ENCODE results near the gene SKA2. TPM values are rescaled to one million over a fixed set of nuclear protein-coding genes. Genes with fewer than 3 reads are reported as not detected.
"Not testable (repeated sequence)": the region's sequence is repeated elsewhere in the genome, so short reads cannot be mapped to it uniquely, and the experiment has no call there.

SKA2 gene
- total RNA-seq, 1 experiment from 2014 or later = 57.5 TPM

- ChIA-PET POLR2A (no interaction called here), CTCF (no interaction called here)
- Mint-ChIP-seq H3K9me3 (ENCODE audit: unreplicated experiment) (no peaks in the 10 kb centered on the region), H3K27ac (ENCODE audit: low read depth, unreplicated experiment) (no peak overlapping the region), H3K27me3 (ENCODE audit: insufficient read depth, unreplicated experiment) (no peaks in the 10 kb centered on the region), H3K4me3 (ENCODE audit: unreplicated experiment) (no peak overlapping the region), H3K36me3 (ENCODE audit: insufficient read depth, unreplicated experiment) (peaks cover 6% of the 10 kb centered on the region), H3K4me1 (ENCODE audit: insufficient read depth, unreplicated experiment) (peaks cover 7% of the 10 kb centered on the region)
- intact Hi-C loops (cut with micrococcal nuclease) = no loop called here
- no peak for DNase-seq (ENCODE audit: unreplicated experiment)
- BruUV-seq (replicated peaks) = no TSS peak
- TF ChIP-seq CTCF (IDR thresholded peaks at IDR 0.05; ENCODE audit: unreplicated experiment) = no peak
Measured at GRCh38 chr17:59181481-59181880, 26.5 kb upstream of the SKA2 start.

- no peak overlapping the region for H3K27ac Mint-ChIP-seq (ENCODE audit: low read depth, unreplicated experiment)
- no peaks in the 10 kb centered on the region for H3K27me3 Mint-ChIP-seq (ENCODE audit: insufficient read depth, unreplicated experiment)
- no peak overlapping the region for H3K4me3 Mint-ChIP-seq (ENCODE audit: unreplicated experiment)
- ChIA-PET POLR2A (interaction anchor here (1.5 kb wide), 1 partner anchor 20 kb away, joined by 4 read pairs; no protein-coding TSS in a partner anchor), CTCF (interaction anchor here (0.6 kb wide), 1 partner anchor 56 kb away, joined by 3 read pairs; no protein-coding TSS in a partner anchor)
- DNase-seq (ENCODE audit: unreplicated experiment) = no peak
- H3K4me1 Mint-ChIP-seq (ENCODE audit: insufficient read depth, unreplicated experiment) = peaks cover 7% of the 10 kb centered on the region
- BruUV-seq (replicated peaks) = no TSS peak
- intact Hi-C loops (cut with micrococcal nuclease) = no loop called here
- TF ChIP-seq CTCF (IDR thresholded peaks at IDR 0.05; ENCODE audit: unreplicated experiment) = no peak
- peaks cover 6% of the 10 kb centered on the region for H3K36me3 Mint-ChIP-seq (ENCODE audit: insufficient read depth, unreplicated experiment)
- no peaks in the 10 kb centered on the region for H3K9me3 Mint-ChIP-seq (ENCODE audit: unreplicated experiment)
Measured at GRCh38 chr17:59180626-59181025, 25.6 kb upstream of the SKA2 start.

- CTCF ChIA-PET = interaction anchor here (0.6 kb wide), 1 partner anchor 10 kb away, joined by 3 read pairs; no protein-coding TSS in a partner anchor
- intact Hi-C loops (cut with micrococcal nuclease); H3K36me3 Mint-ChIP-seq (ENCODE audit: insufficient read depth, unreplicated experiment); BruUV-seq (replicated peaks); H3K4me3 Mint-ChIP-seq (ENCODE audit: unreplicated experiment); H3K9me3 Mint-ChIP-seq (ENCODE audit: unreplicated experiment); DNase-seq (ENCODE audit: unreplicated experiment); H3K4me1 Mint-ChIP-seq (ENCODE audit: insufficient read depth, unreplicated experiment); H3K27me3 Mint-ChIP-seq (ENCODE audit: insufficient read depth, unreplicated experiment); H3K27ac Mint-ChIP-seq (ENCODE audit: low read depth, unreplicated experiment): not testable (repeated sequence)
- POLR2A ChIA-PET = interaction anchor here (0.7 to 1.5 kb wide), 3 partner anchors 13 to 22 kb away, joined by 3 to 4 read pairs (median 3); no protein-coding TSS in a partner anchor
Measured at GRCh38 chr17:59179601-59180000, 24.6 kb upstream of the SKA2 start.

GRCh38 chr17:59178266-59178985 is 23.4 kb upstream of the SKA2 start:
- peaks cover 13% of the 10 kb centered on the region for H3K36me3 Mint-ChIP-seq (ENCODE audit: insufficient read depth, unreplicated experiment)
- BruUV-seq (replicated peaks) = no TSS peak
- H3K27ac Mint-ChIP-seq (ENCODE audit: low read depth, unreplicated experiment) = no peak overlapping the region
- POLR2A ChIA-PET = interaction anchor here (0.6 kb wide), 1 partner anchor 17 kb away, joined by 3 read pairs; no protein-coding TSS in a partner anchor
- no peaks in the 10 kb centered on the region for H3K27me3 Mint-ChIP-seq (ENCODE audit: insufficient read depth, unreplicated experiment)
- DNase-seq (ENCODE audit: unreplicated experiment) = no peak
- TF ChIP-seq CTCF (IDR thresholded peaks at IDR 0.05; ENCODE audit: unreplicated experiment) = no peak
- CTCF ChIA-PET = no interaction called here
- no peak overlapping the region for H3K4me3 Mint-ChIP-seq (ENCODE audit: unreplicated experiment)
- H3K9me3 Mint-ChIP-seq (ENCODE audit: unreplicated experiment) = no peaks in the 10 kb centered on the region
- intact Hi-C loops (cut with micrococcal nuclease) = no loop called here
- H3K4me1 Mint-ChIP-seq (ENCODE audit: insufficient read depth, unreplicated experiment) = peaks cover 7% of the 10 kb centered on the region

Data from MCF 10A (cell line).